Liver (tissue), 9 donors: ENCODE measurements around the gene WDR86. TPM values are rescaled to one million over a fixed set of nuclear protein-coding genes. Genes with fewer than 3 reads are reported as not detected.

Experiments
- DNase-seq: peaks from one replicate; pipeline ENCODE4 v3.0.0-alpha.2; 2017; ENCODE audit warnings: low spot score
- H3K27ac ChIP-seq, 2 donors: one replicate each; pipeline ENCODE4 v1.7.0; 2013; ENCODE audit warnings: inconsistent platforms in 2 of 2, low read length in 2 of 2, control low read depth in 1 of 2, low read depth in 1 of 2, mild to moderate bottlenecking in 1 of 2
- H3K27me3 ChIP-seq, 4 donors: one replicate each; pipeline versions ENCODE4 v1.6.1 to v1.7.0; 2013; ENCODE audit warnings: low read length in 3 of 4, inconsistent platforms in 1 of 4, mild to moderate bottlenecking in 1 of 4, moderate library complexity in 1 of 4; ENCODE audit not compliant: control insufficient read depth in 4 of 4, insufficient read depth in 4 of 4
- H3K36me3 ChIP-seq, 4 donors: one replicate each; pipeline versions ENCODE4 v1.6.1 to v1.7.0; 2013; ENCODE audit warnings: low read length in 3 of 4, mild to moderate bottlenecking in 3 of 4, low read depth in 1 of 4, moderate library complexity in 1 of 4; ENCODE audit not compliant: control insufficient read depth in 4 of 4, insufficient read depth in 3 of 4
- H3K4me1 ChIP-seq, 4 donors: one replicate each; pipeline versions ENCODE4 v1.6.1 to v1.7.0; 2013; ENCODE audit warnings: low read length in 3 of 4, mild to moderate bottlenecking in 3 of 4, moderate library complexity in 1 of 4; ENCODE audit not compliant: control insufficient read depth in 4 of 4, insufficient read depth in 4 of 4
- H3K4me3 ChIP-seq, 3 donors: one replicate each; pipeline versions ENCODE4 v1.6.1 to v1.7.0; 2013; ENCODE audit warnings: low read length in 3 of 3, control low read depth in 1 of 3, low read depth in 1 of 3, mild to moderate bottlenecking in 1 of 3
- H3K9ac ChIP-seq, 2 donors: one replicate each; pipeline ENCODE4 v1.7.0; 2013; ENCODE audit warnings: low read length in 2 of 2, mild to moderate bottlenecking in 2 of 2, moderate library complexity in 2 of 2, control low read depth in 1 of 2, low read depth in 1 of 2
- H3K9me3 ChIP-seq, 4 donors: one replicate each; pipeline versions ENCODE4 v1.6.1 to v1.7.0; 2013; ENCODE audit warnings: low read length in 3 of 4; ENCODE audit not compliant: control insufficient read depth in 4 of 4
- CTCF ChIP-seq: fragments of 150-350 bp; IDR thresholded peaks from 2 replicates; pipeline ENCODE4 v1.5.1; 2017; ENCODE audit warnings: improper control_type of control experiment, low read depth, low read length; ENCODE audit not compliant: missing input control
- EGR1 ChIP-seq, 2 donors: IDR thresholded peaks; 2 replicates each; pipeline ENCODE4 v1.6.1; 2016 to 2018; ENCODE audit warnings: antibody characterized with exemption in 2 of 2, low read depth in 2 of 2
- FOXA2 ChIP-seq: IDR thresholded peaks from 2 replicates; pipeline ENCODE4 v1.6.1; 2016; ENCODE audit warnings: antibody characterized with exemption
- HNF4A ChIP-seq, 2 donors: conservative IDR thresholded peaks; 2 replicates each; pipeline ENCODE4 v1.6.1; 2016; ENCODE audit warnings: antibody characterized with exemption in 2 of 2, mild to moderate bottlenecking in 2 of 2
- JUND ChIP-seq, 2 donors: IDR thresholded peaks; 2 replicates each; pipeline ENCODE4 v1.6.1; 2016; ENCODE audit warnings: antibody characterized with exemption in 2 of 2
- MAX ChIP-seq: IDR thresholded peaks from 2 replicates; pipeline ENCODE4 v1.6.1; 2016; ENCODE audit warnings: antibody characterized with exemption
- NR2F2 ChIP-seq: IDR thresholded peaks from 2 replicates; pipeline ENCODE4 v1.6.1; 2016; ENCODE audit warnings: antibody characterized with exemption
- RAD21 ChIP-seq, 2 donors: IDR thresholded peaks; 2 replicates each; pipeline ENCODE4 v1.6.1; 2016; ENCODE audit warnings: antibody characterized with exemption in 2 of 2, mild to moderate bottlenecking in 2 of 2
- RXRA ChIP-seq, 2 donors: IDR thresholded peaks; 2 replicates each; pipeline ENCODE4 v1.6.1; 2017 to 2018; ENCODE audit warnings: antibody characterized with exemption in 2 of 2, mild to moderate bottlenecking in 1 of 2
- SP1 ChIP-seq: IDR thresholded peaks from 2 replicates; pipeline ENCODE4 v1.6.1; 2018; ENCODE audit warnings: antibody characterized with exemption, mild to moderate bottlenecking
- TAF1 ChIP-seq: conservative IDR thresholded peaks from 2 replicates; pipeline ENCODE4 v1.6.1; 2016; ENCODE audit warnings: antibody characterized with exemption, mild to moderate bottlenecking
- WGBS: extraction: QIAGEN DNeasy Blood & Tissue Kit; methylation state at CpG from one replicate; pipeline ENCODE4 v1.1.7; 2013; 5-methylcytosine and 5-hydroxymethylcytosine counted together
- polyA plus RNA-seq, 2 donors: library from polyadenylated mRNA; stranded (reverse) in 1 of 2; unstranded in 1 of 2; fragments of 200-250 nt in 1 of 2; fragments of >200 nt in 1 of 2; fragmentation: Nextera tagmentation in 1 of 2; extraction: Ambion mirVana in 1 of 2; gene quantifications; one replicate each; pipeline versions ENCODE4 v1.2.1 to v1.2.3, GENCODE V29; 2013 to 2015
- total RNA-seq, 2 donors: library from RNA; depleted of rRNA; stranded (reverse); fragments of >200 nt; gene quantifications; one replicate each; pipeline ENCODE4 v1.2.3, GENCODE V29; 2014
- TF ChIP-seq, protein P1 (sequence below): IDR thresholded peaks from 2 replicates; pipeline ENCODE4 v1.6.1; 2016; ENCODE audit warnings: antibody characterized with exemption
- TF ChIP-seq, protein P2 (sequence below): IDR thresholded peaks from 2 replicates; pipeline ENCODE4 v1.6.1; 2016; ENCODE audit warnings: antibody characterized with exemption
- TF ChIP-seq, protein P3 (sequence below): IDR thresholded peaks from 2 replicates; pipeline ENCODE4 v1.6.1; 2016; ENCODE audit warnings: antibody characterized with exemption, mild to moderate bottlenecking
- donor health status: healthy.
- donor health status: healthy.
- donor health status: healthy.
- donor health status: healthy.
- donor health status: healthy.

The WDR86 gene
- total and polyA plus RNA-seq, 4 donors: 0.35 to 4.9 (median 0.77) TPM

DNA sequence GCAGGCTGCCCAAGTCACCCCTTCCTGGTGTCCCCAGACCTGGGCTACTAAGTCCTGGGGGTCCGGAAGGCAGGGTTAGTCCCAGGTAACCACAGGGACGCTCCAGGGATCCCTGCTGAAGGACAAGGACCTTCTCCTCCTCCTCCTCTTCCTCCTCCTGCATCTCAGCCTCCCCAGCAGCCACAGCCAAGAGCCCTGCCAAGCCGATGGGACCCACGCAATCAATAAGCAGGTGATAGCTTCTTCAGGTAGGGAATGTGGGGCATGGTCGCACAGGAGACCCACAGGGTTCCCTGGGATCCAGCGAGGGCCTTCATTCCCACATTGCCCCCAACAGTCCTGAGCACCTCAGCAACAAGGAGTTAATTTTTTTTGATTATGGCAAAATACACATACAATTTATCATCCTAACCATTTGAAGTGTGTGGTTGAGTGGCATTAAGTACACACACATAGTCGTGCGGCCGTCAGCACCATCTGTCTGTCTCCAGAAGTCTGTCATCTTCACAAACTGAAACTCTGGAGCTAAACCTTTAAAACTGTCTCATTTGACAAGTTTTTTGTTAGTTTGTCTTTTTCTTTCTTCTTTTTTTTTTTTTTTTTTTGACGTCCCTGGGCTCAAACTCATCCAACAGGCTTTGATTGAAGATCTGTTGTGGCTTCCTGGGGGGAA, 18.0 kb upstream of the WDR86 start (continued):
- TF ChIP-seq CTCF: no peak
- no peak for TF ChIP-seq EGR1 (IDR thresholded peaks at IDR 0.05; ENCODE audit: low read depth in 2 of 2)
- TF ChIP-seq, protein P1, sequence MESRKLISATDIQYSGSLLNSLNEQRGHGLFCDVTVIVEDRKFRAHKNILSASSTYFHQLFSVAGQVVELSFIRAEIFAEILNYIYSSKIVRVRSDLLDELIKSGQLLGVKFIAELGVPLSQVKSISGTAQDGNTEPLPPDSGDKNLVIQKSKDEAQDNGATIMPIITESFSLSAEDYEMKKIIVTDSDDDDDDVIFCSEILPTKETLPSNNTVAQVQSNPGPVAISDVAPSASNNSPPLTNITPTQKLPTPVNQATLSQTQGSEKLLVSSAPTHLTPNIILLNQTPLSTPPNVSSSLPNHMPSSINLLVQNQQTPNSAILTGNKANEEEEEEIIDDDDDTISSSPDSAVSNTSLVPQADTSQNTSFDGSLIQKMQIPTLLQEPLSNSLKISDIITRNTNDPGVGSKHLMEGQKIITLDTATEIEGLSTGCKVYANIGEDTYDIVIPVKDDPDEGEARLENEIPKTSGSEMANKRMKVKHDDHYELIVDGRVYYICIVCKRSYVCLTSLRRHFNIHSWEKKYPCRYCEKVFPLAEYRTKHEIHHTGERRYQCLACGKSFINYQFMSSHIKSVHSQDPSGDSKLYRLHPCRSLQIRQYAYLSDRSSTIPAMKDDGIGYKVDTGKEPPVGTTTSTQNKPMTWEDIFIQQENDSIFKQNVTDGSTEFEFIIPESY: no peak
- no peak for TF ChIP-seq NR2F2
- no peak for TF ChIP-seq JUND (IDR thresholded peaks at IDR 0.05)
- no peak for TF ChIP-seq MAX

- no peak overlapping the region for H3K4me3 ChIP-seq
- no peaks in the 10 kb centered on the region for H3K36me3 ChIP-seq
- no peaks in the 10 kb centered on the region for H3K9me3 ChIP-seq
- H3K9ac ChIP-seq: no peak overlapping the region
- TF ChIP-seq RAD21 (IDR thresholded peaks at IDR 0.05): no peak
- TF ChIP-seq SP1: no peak
- TF ChIP-seq, protein P2, sequence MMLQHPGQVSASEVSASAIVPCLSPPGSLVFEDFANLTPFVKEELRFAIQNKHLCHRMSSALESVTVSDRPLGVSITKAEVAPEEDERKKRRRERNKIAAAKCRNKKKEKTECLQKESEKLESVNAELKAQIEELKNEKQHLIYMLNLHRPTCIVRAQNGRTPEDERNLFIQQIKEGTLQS: no peak
- TF ChIP-seq HNF4A (conservative IDR thresholded peaks at IDR 0.05): no peak
- TF ChIP-seq TAF1: no peak
- no peak for DNase-seq
- H3K4me1 ChIP-seq: no peaks in the 10 kb centered on the region
- H3K27ac ChIP-seq: peak overlapping the region in 1 of 2 donors; percentile 5
- WGBS: 82% methylated on average over 23 of the region's 23 CpGs
- peaks cover 0 to 2% (median 0%) of the 10 kb centered on the region in 4 donors for H3K27me3 ChIP-seq
These were observed 17.3 kb upstream of the WDR86 start for GRCh38 chr7:151426904-151427704.

DNA sequence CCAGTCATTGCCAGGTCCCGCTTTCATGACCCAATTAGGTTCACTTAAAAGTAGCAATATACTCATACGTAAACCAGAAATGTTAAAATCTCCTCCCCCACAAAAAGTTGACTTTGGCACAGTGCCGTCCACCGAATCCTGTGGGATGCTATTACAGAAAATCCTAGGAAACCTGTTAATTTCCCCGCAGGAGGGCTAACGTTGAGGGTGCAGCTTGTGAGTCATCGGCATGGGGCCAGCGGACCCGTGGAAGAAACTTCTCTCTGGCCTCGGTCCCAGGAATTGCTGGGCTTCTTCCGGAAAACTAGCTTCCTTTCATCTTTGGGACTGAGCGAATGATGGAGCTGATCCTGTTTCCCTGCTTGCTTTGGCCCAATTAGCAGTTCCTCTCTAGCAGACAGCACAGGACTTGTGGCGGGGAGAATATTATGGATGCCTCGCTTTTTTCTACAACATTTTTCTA, 16.6 kb upstream of the WDR86 start:
- peaks cover 0 to 2% (median 0%) of the 10 kb centered on the region in 4 donors for H3K27me3 ChIP-seq
- no peaks in the 10 kb centered on the region for H3K36me3 ChIP-seq
- TF ChIP-seq JUND (IDR thresholded peaks at IDR 0.05): no peak
- no peak for TF ChIP-seq HNF4A (conservative IDR thresholded peaks at IDR 0.05)
- no peak for TF ChIP-seq FOXA2
- TF ChIP-seq RXRA (IDR thresholded peaks at IDR 0.05): no peak
- TF ChIP-seq, protein P3, sequence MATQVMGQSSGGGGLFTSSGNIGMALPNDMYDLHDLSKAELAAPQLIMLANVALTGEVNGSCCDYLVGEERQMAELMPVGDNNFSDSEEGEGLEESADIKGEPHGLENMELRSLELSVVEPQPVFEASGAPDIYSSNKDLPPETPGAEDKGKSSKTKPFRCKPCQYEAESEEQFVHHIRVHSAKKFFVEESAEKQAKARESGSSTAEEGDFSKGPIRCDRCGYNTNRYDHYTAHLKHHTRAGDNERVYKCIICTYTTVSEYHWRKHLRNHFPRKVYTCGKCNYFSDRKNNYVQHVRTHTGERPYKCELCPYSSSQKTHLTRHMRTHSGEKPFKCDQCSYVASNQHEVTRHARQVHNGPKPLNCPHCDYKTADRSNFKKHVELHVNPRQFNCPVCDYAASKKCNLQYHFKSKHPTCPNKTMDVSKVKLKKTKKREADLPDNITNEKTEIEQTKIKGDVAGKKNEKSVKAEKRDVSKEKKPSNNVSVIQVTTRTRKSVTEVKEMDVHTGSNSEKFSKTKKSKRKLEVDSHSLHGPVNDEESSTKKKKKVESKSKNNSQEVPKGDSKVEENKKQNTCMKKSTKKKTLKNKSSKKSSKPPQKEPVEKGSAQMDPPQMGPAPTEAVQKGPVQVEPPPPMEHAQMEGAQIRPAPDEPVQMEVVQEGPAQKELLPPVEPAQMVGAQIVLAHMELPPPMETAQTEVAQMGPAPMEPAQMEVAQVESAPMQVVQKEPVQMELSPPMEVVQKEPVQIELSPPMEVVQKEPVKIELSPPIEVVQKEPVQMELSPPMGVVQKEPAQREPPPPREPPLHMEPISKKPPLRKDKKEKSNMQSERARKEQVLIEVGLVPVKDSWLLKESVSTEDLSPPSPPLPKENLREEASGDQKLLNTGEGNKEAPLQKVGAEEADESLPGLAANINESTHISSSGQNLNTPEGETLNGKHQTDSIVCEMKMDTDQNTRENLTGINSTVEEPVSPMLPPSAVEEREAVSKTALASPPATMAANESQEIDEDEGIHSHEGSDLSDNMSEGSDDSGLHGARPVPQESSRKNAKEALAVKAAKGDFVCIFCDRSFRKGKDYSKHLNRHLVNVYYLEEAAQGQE: no peak
- TF ChIP-seq MAX: no peak
- no peak for TF ChIP-seq EGR1 (IDR thresholded peaks at IDR 0.05; ENCODE audit: low read depth in 2 of 2)
- 63% methylated on average over 14 of the region's 14 CpGs for WGBS
- H3K9me3 ChIP-seq: no peaks in the 10 kb centered on the region
- no peak overlapping the region for H3K9ac ChIP-seq
- no peak overlapping the region for H3K4me3 ChIP-seq
- peak overlapping the region in 1 of 2 donors; percentile 5 for H3K27ac ChIP-seq
- no peaks in the 10 kb centered on the region for H3K4me1 ChIP-seq
- no peak for DNase-seq
